Keratinocyte (primary cell): Measurements from ENCODE around the gene NDUFAF4.

Source experiments
- EZH2 ChIP-seq: IDR thresholded peaks from one replicate; pipeline ENCODE4 v1.6.1; 2012; ENCODE audit warnings: inconsistent platforms, mild to moderate bottlenecking, low read length, moderate library complexity
- TF ChIP-seq, protein P1 (sequence below), 3 experiments: IDR thresholded peaks in 1 of 3; conservative IDR thresholded peaks in 1 of 3; optimal IDR thresholded peaks in 1 of 3; 2 replicates in 2 of 3; 3 replicates in 1 of 3; pipeline versions ENCODE3 to v1.5.1; 2011; ENCODE audit warnings: low read length in 3 of 3, mild to moderate bottlenecking in 3 of 3, moderate library complexity in 2 of 3, control low read depth in 1 of 3, inconsistent platforms in 1 of 3; ENCODE audit not compliant: insufficient read depth in 2 of 3; ENCODE audit errors: extremely low read depth in 1 of 3

DNA sequence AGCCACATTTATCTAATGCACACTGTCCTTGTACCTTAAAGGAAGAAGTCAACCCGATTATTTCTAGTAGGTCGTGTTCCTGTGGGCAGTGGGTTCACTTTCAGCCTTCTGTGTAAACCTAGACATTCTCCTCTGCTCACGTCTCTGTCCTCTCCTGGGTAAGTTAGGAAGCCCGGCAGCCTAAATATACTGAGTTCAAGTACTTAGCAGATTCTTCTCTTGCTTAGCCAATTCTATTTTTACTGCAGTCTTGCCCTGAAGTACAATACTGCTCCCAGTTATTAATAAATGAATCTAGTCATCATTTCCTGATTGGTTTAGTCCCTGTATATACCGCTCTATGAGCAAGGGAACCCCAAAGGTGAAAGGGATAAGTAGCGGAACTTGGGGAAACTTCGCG is 45.8 kb downstream of the NDUFAF4 start:
- TF ChIP-seq, protein P1, sequence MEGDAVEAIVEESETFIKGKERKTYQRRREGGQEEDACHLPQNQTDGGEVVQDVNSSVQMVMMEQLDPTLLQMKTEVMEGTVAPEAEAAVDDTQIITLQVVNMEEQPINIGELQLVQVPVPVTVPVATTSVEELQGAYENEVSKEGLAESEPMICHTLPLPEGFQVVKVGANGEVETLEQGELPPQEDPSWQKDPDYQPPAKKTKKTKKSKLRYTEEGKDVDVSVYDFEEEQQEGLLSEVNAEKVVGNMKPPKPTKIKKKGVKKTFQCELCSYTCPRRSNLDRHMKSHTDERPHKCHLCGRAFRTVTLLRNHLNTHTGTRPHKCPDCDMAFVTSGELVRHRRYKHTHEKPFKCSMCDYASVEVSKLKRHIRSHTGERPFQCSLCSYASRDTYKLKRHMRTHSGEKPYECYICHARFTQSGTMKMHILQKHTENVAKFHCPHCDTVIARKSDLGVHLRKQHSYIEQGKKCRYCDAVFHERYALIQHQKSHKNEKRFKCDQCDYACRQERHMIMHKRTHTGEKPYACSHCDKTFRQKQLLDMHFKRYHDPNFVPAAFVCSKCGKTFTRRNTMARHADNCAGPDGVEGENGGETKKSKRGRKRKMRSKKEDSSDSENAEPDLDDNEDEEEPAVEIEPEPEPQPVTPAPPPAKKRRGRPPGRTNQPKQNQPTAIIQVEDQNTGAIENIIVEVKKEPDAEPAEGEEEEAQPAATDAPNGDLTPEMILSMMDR (optimal IDR thresholded peaks at IDR 0.05 in 1 of 3, IDR thresholded peaks at IDR 0.05 in 1 of 3, conservative IDR thresholded peaks at IDR 0.05 in 1 of 3; ENCODE audit: extremely low read depth in 1 of 3, insufficient read depth in 2 of 3, low read length in 3 of 3): no peak
- no peak for TF ChIP-seq EZH2
